ENCODE results near the gene CMKLR1.

CMKLR1 gene

GRCh38 chr12:108341854-108342847 is 3.0 kb upstream of the CMKLR1 start:
- no peak for TF ChIP-seq CTCF (IDR thresholded peaks at IDR 0.05; ENCODE audit: insufficient read depth, low read length, missing control alignments)
- CTCF ChIA-PET = no interaction called here
- POLR2A ChIA-PET = no interaction called here
- no peak for DNase-seq (ENCODE audit: low read depth, low spot score)
- no peak overlapping the region for H3K4me3 ChIP-seq (ENCODE audit: low read depth, low read length)

- no peak overlapping the region for H3K4me3 ChIP-seq (ENCODE audit: low read depth, low read length)
- no peak for DNase-seq (ENCODE audit: low read depth, low spot score)
- TF ChIP-seq CTCF (IDR thresholded peaks at IDR 0.05; ENCODE audit: insufficient read depth, low read length, missing control alignments) = no peak
- CTCF ChIA-PET = no interaction called here
- POLR2A ChIA-PET = no interaction called here
These were observed 2.2 kb upstream of the CMKLR1 start for GRCh38 chr12:108341356-108341755.

GRCh38 chr12:108340037-108340436 is 926 bp upstream of the CMKLR1 start:
- H3K4me3 ChIP-seq (ENCODE audit: low read depth, low read length) = no peak overlapping the region
- no peak for DNase-seq (ENCODE audit: low read depth, low spot score)
- POLR2A ChIA-PET = no interaction called here
- TF ChIP-seq CTCF (IDR thresholded peaks at IDR 0.05; ENCODE audit: insufficient read depth, low read length, missing control alignments) = no peak
- CTCF ChIA-PET = no interaction called here

GRCh38 chr12:108337235-108338223 is 1.6 kb downstream of the CMKLR1 start:
- DNase-seq (ENCODE audit: low read depth, low spot score) = no peak
- TF ChIP-seq CTCF (IDR thresholded peaks at IDR 0.05; ENCODE audit: insufficient read depth, low read length, missing control alignments) = peak; percentile 38
- POLR2A ChIA-PET = no interaction called here

GRCh38 chr12:108335349-108336119 is 3.6 kb downstream of the CMKLR1 start:
- POLR2A ChIA-PET = no interaction called here
- no peak for TF ChIP-seq CTCF (IDR thresholded peaks at IDR 0.05; ENCODE audit: insufficient read depth, low read length, missing control alignments)
- no peak overlapping the region for H3K4me3 ChIP-seq (ENCODE audit: low read depth, low read length)
- CTCF ChIA-PET = no interaction called here
- no peak for DNase-seq (ENCODE audit: low read depth, low spot score)

More at GRCh38 chr12:108337235-108338223, 1.6 kb downstream of the CMKLR1 start:
- CTCF ChIA-PET = no interaction called here
- H3K4me3 ChIP-seq (ENCODE audit: low read depth, low read length) = no peak overlapping the region
